PC-3 (cell line): Measurements from ENCODE around the gene AS3MT. TPM values are rescaled to one million over a fixed set of nuclear protein-coding genes. Genes with fewer than 3 reads are reported as not detected.

Experiments
- ATAC-seq: fragments of 200-7000 bp; cut with Tn5 transposase; 2 replicates; pipeline ENCODE4 v1.9.1; 2020; ENCODE audit warnings: mild to moderate bottlenecking, moderate library complexity
- BruUV-seq: library from RNA; stranded (reverse); fragments of 400-500 nt; replicated peaks from 2 replicates; lab custom pipeline; 2021; lab: Mats Ljungman, UMichigan
- CTCF ChIA-PET: fragments of 300-600 bp; sonication (Branson Sonifier 250); formaldehyde crosslinking; loops from one replicate; lab custom pipeline; 2022; ENCODE audit warnings: antibody characterized with exemption; lab: Charles Lee
- POLR2A ChIA-PET: fragments of 300-600 bp; sonication (Branson Sonifier 250); formaldehyde crosslinking; loops from one replicate; lab custom pipeline; 2022; ENCODE audit warnings: antibody characterized with exemption; ENCODE audit not compliant: unreplicated experiment; lab: Charles Lee
- DNase-seq: peaks from one replicate; pipeline ENCODE4 v3.0.0-alpha.2; 2015
- H2AFZ ChIP-seq: fragments of 300-600 bp; sonication (generic); 2 replicates; pipeline ENCODE4 v1.6.0; 2016; ENCODE audit warnings: antibody characterized with exemption, low read length
- H3F3A ChIP-seq: fragments of 300-600 bp; sonication (generic); one replicate; pipeline ENCODE4 v1.6.0; 2017; ENCODE audit warnings: antibody characterized with exemption, low read length, control low read depth, mild to moderate bottlenecking; ENCODE audit not compliant: unreplicated experiment
- H3K27ac ChIP-seq: fragments of 300-600 bp; sonication (generic); 2 replicates; pipeline ENCODE4 v1.5.1; 2016; ENCODE audit warnings: mild to moderate bottlenecking, low read length
- H3K27me3 ChIP-seq: fragments of 300-600 bp; sonication (generic); 2 replicates; pipeline ENCODE4 v1.6.1; 2016; ENCODE audit warnings: low read length, mixed read lengths
- H3K36me3 ChIP-seq: fragments of 300-600 bp; sonication (generic); 2 replicates; pipeline ENCODE4 v1.6.1; 2016; ENCODE audit warnings: low read depth, mixed run types, low read length, mixed read lengths
- H3K4me1 ChIP-seq: fragments of 300-600 bp; sonication (generic); 2 replicates; pipeline ENCODE4 v1.5.1; 2016; ENCODE audit warnings: low read length; ENCODE audit not compliant: insufficient read depth
- H3K4me2 ChIP-seq: fragments of 300-600 bp; sonication (generic); 2 replicates; pipeline ENCODE4 v1.6.0; 2016; ENCODE audit warnings: low read length
- H3K4me3 ChIP-seq: fragments of 300-600 bp; sonication (generic); 2 replicates; pipeline ENCODE4 v1.5.1; 2016; ENCODE audit warnings: mild to moderate bottlenecking, low read length, mixed read lengths
- H3K79me2 ChIP-seq: fragments of 300-600 bp; sonication (generic); 2 replicates; pipeline ENCODE4 v1.6.1; 2017; ENCODE audit warnings: low read length, mixed read lengths
- H3K9ac ChIP-seq: fragments of 300-600 bp; sonication (generic); 2 replicates; pipeline ENCODE4 v1.6.0; 2016; ENCODE audit warnings: mild to moderate bottlenecking, low read length
- H3K9me2 ChIP-seq: fragments of 300-600 bp; sonication (generic); replicated peaks from 2 replicates; pipeline ENCODE4 v1.6.1; 2016; ENCODE audit warnings: mixed run types, low read length, mixed read lengths
- H3K9me3 ChIP-seq: fragments of 300-600 bp; sonication (generic); 2 replicates; pipeline ENCODE4 v1.6.1; 2016; ENCODE audit warnings: low read length, mixed read lengths
- H4K20me1 ChIP-seq: fragments of 300-600 bp; sonication (generic); 2 replicates; pipeline ENCODE4 v1.6.1; 2016; ENCODE audit warnings: low read length, mixed read lengths
- EZH2 ChIP-seq: fragments of 300-600 bp; sonication (generic); IDR thresholded peaks from one replicate; pipeline ENCODE4 v1.6.1; 2017; ENCODE audit warnings: antibody characterized with exemption, mild to moderate bottlenecking, low read length; ENCODE audit not compliant: unreplicated experiment
- EZH2phosphoT487 ChIP-seq: fragments of 300-600 bp; sonication (generic); IDR thresholded peaks from 2 replicates; pipeline ENCODE4 v1.6.1; 2018; ENCODE audit warnings: mild to moderate bottlenecking, antibody characterized with exemption, low read length, borderline replicate concordance
- intact Hi-C: fragments of 100-400 bp; cut with micrococcal nuclease; formaldehyde crosslinking; loops from 2 replicates; pipeline ENCODE4 v1.9.0; 2023
- total RNA-seq: library from RNA; depleted of rRNA; stranded (reverse); fragments of >200 nt; gene quantifications from 2 replicates; pipeline ENCODE4 v1.2.3, GENCODE V29; 2014
- TF ChIP-seq, protein P1 (sequence below): fragments of 300-600 bp; sonication (generic); conservative IDR thresholded peaks from 2 replicates; pipeline ENCODE4 v1.5.1; 2017; ENCODE audit warnings: antibody characterized with exemption, low read depth, mild to moderate bottlenecking, low read length

AS3MT gene
- total RNA-seq, 1 experiment from 2014 or later: 3.5 TPM

GRCh38 chr10:102824664-102825063, 44.6 kb upstream of the AS3MT start:
- Histone ChIP-seq H3F3A (no peaks in the 10 kb centered on the region), H3K9ac (no peak overlapping the region), H3K27me3 (no peaks in the 10 kb centered on the region), H3K27ac (no peak overlapping the region), H3K4me2 (no peak overlapping the region), H3K36me3 (no peaks in the 10 kb centered on the region), H3K9me3 (no peaks in the 10 kb centered on the region), H3K4me3 (no peak overlapping the region), H4K20me1 (no peaks in the 10 kb centered on the region), H3K4me1 (no peaks in the 10 kb centered on the region), H3K79me2 (no peaks in the 10 kb centered on the region), H2AFZ (no peak overlapping the region), H3K9me2 (no peaks in the 10 kb centered on the region)
- no TSS peak for BruUV-seq
- intact Hi-C loops: no loop called here
- POLR2A ChIA-PET: no interaction called here
- CTCF ChIA-PET: no interaction called here
- ATAC-seq: no peak
- no peak for TF ChIP-seq EZH2
- TF ChIP-seq EZH2phosphoT487: no peak
- TF ChIP-seq, protein P1, sequence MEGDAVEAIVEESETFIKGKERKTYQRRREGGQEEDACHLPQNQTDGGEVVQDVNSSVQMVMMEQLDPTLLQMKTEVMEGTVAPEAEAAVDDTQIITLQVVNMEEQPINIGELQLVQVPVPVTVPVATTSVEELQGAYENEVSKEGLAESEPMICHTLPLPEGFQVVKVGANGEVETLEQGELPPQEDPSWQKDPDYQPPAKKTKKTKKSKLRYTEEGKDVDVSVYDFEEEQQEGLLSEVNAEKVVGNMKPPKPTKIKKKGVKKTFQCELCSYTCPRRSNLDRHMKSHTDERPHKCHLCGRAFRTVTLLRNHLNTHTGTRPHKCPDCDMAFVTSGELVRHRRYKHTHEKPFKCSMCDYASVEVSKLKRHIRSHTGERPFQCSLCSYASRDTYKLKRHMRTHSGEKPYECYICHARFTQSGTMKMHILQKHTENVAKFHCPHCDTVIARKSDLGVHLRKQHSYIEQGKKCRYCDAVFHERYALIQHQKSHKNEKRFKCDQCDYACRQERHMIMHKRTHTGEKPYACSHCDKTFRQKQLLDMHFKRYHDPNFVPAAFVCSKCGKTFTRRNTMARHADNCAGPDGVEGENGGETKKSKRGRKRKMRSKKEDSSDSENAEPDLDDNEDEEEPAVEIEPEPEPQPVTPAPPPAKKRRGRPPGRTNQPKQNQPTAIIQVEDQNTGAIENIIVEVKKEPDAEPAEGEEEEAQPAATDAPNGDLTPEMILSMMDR: no peak
- no peak for DNase-seq

DNA sequence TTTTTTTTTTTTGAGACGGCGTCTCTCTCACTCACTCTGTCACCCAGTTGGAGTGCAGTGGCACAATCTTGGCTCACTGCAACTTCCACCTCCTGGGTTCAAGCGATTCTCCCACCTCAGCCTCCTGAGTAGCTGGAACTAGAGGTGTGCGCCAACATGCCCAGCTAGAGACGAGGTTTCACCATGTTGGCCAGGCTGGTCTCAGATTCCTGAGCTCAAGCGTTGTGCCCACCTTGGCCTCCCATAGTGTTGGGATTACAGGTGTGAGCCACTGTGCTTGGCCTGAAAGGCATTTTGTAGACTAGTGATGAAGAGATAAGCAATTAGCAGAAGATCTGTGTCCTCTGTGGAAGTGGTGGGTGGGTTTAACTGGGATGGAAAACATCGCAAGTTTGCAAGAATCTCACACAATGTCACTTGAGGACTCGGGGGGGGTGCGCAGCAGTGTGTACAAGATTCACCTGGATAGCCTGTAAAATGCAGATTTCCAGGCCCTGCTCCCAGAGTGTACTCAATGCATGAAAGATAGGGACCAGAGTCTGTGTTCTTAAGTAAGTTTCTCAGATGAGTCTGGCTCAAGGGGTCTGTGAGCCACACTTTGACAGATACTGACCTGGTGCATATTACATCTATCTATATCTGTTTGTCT, 43.0 kb upstream of the AS3MT start:
- TF ChIP-seq, protein P1: no peak
- TF ChIP-seq EZH2phosphoT487: no peak
- no peak for TF ChIP-seq EZH2
- Histone ChIP-seq H3F3A (no peaks in the 10 kb centered on the region), H3K9ac (no peak overlapping the region), H3K27me3 (no peaks in the 10 kb centered on the region), H3K27ac (no peak overlapping the region), H3K9me2 (no peaks in the 10 kb centered on the region), H4K20me1 (no peaks in the 10 kb centered on the region), H3K4me1 (no peaks in the 10 kb centered on the region), H3K4me2 (no peak overlapping the region), H2AFZ (no peak overlapping the region), H3K4me3 (no peak overlapping the region), H3K79me2 (no peaks in the 10 kb centered on the region), H3K36me3 (no peaks in the 10 kb centered on the region), H3K9me3 (no peaks in the 10 kb centered on the region)
- CTCF ChIA-PET: no interaction called here
- POLR2A ChIA-PET: no interaction called here
- BruUV-seq: no TSS peak
- intact Hi-C loops: no loop called here
- ATAC-seq: no peak
- no peak for DNase-seq

GRCh38 chr10:102827597-102827975, 41.7 kb upstream of the AS3MT start:
- H3K27me3 ChIP-seq: no peaks in the 10 kb centered on the region
- DNase-seq (no peak), ATAC-seq (no peak)
- H3K9me2 ChIP-seq: no peaks in the 10 kb centered on the region
- H3K36me3 ChIP-seq: no peaks in the 10 kb centered on the region
- TF ChIP-seq, protein P1: no peak
- POLR2A ChIA-PET: no interaction called here
- no peaks in the 10 kb centered on the region for H3F3A ChIP-seq
- H4K20me1 ChIP-seq: no peaks in the 10 kb centered on the region
- intact Hi-C loops: no loop called here
- H3K4me3 ChIP-seq: no peak overlapping the region
- CTCF ChIA-PET: no interaction called here
- no peak overlapping the region for H2AFZ ChIP-seq
- no peaks in the 10 kb centered on the region for H3K9me3 ChIP-seq
- BruUV-seq: no TSS peak
- no peaks in the 10 kb centered on the region for H3K4me1 ChIP-seq
- H3K27ac ChIP-seq: no peak overlapping the region
- H3K9ac ChIP-seq: no peak overlapping the region
- H3K79me2 ChIP-seq: no peaks in the 10 kb centered on the region
- no peak overlapping the region for H3K4me2 ChIP-seq
